GM10847 (cell line): ENCODE measurements around the gene SHFL.
A peak's percentile ranks its signal among the peaks of the same experiment; 100 is the strongest.

Experiments
- POLR2A ChIP-seq: IDR thresholded peaks from 2 replicates; pipeline ENCODE4 v1.6.1; 2011; ENCODE audit not compliant: insufficient read length; ENCODE audit errors: extremely low read depth

SHFL gene

DNA sequence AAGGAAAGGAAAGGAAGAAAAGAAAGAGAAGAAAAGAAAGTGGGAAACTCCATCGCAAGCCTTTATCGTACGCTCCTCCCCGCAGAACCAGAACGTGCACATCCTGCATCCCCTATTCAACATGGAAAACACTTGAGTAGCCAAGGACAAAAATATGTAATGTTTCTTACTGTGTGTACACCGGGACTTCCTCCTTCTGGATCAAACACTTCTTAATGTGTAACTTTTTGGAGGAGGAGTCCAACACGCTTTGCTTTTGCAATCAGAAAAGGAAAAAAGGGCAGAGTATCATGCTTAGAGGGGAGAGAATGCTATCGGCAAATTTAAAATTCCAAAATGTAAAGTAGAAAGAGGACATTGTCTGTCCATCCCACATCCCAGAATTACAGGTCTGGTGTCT is 7.8 kb upstream of the SHFL start:
- no peak for TF ChIP-seq POLR2A

DNA sequence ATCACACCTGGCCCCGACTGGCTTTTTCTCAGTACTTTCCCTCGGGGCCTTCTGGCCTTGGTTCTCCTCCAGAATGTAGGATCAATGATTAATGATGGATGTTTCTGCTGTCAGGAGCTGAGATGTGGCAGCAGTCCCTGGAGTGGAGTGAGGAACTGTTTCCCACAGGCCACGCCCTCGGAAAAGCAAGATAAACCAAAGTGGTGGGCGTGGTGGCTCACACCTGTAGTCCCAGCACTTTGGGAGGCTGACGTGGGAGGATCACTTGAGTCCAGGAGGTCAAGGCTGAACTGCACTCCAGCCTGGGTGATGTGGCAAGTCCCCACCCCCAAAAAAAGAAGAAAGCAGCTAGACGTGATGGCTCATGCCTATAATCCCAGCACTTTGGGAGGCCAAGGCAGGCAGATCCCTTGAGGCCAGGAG is 7.1 kb upstream of the SHFL start:
- no peak for TF ChIP-seq POLR2A

DNA sequence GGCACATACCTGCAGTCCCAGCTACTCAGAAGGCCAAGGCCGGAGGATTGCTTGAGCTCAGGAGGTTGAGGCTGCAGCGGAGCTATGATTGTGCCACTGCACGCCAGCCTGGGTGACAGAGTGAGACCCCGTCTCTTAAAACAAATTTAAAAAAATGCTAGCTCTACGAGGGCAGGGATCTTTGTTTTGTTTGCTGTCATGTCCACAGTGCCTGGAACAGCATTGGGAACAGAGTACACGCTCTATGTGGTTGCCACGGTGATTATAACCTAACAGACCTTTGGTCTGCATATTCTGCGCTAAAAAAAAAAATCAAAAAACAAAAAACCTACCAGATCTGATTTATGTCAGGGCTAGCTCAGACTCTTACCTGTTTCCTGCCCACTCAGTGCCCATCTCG is 2.2 kb upstream of the SHFL start:
- TF ChIP-seq POLR2A: no peak

DNA sequence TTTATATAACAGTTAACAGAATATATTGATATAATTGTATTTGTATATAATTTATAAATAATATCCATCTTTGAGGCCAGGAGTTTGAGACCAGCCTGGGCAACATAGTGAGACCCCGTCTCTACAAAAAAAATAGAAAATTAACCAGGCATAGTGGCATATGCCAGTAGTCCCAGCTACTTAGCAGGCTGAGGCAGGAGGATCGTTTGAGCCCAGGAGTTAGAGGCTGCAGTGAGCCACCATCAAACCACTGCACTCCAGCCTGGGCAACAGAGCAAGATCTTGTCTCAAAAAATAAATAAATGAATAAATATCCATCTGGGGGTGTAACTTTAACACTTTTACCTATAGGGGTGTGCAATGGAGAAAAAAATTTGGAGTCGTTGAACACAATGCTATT is 1.3 kb upstream of the SHFL start:
- TF ChIP-seq POLR2A: no peak

DNA sequence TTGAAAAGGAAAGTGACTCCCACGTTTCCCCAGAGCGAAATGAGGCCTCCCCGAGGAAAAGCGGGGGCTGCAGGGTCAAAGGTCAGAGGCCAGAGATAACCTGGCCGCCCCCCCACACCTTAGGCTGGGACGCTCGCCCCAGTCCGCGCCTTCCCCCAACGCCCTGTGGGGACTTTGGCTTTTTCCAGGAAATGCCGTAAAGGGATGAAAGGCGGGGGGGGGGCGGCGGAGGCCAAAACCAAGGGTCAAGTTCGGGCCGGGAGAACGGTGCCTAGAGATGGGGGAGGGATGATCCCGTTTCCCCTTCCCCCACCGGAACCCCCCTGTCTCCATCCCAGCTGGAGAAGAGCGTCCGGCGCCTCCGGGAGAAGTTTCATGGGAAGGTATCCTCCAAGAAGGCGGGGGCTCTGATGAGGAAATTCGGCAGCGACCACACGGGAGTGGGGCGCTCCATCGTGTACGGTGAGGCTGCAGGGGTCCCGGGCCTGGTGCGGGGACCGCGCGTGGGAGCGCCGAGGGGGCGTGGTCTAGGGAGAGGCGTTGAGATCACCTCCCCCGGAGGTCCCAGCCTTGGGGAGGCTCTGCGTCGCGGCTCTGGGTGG is 575 bp downstream of the SHFL start:
- TF ChIP-seq POLR2A: peak; percentile 16

DNA sequence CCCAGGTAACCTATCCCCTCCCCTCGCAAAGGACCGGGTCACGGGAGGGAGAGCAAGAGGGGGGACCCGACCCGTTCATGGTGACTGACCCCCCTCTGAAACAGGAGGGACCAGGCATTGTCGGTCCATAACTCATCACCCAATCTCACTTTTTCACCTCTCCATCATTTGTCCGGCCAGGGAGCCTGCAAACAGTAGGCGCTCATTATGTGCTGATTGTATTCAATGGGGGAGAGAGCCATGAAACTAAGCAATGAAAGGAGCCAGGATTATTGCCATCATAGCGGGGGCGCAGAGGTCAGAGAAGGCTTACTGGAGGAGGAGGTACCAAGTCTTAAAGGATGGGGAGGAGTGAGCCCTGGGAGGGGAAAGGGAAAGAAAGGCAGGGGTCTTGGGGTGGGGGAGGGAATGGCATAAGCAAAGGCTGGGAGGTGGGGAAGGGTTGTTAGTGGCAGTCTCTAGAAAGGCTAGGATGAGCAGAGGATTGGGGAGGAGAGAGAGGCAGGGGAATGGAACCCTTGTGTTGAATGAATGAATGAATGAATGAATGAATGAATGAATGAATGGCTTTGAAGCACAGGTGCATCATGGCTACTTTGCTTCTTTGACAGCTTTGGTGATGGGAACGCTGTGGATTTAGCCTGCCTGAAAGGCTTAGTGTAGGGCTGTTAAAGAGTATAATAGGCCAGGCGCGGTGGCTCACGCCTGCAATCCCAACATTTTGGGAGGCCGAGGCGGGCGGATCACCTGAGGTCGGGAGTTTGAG is 1.4 kb downstream of the SHFL start:
- no peak for TF ChIP-seq POLR2A

DNA sequence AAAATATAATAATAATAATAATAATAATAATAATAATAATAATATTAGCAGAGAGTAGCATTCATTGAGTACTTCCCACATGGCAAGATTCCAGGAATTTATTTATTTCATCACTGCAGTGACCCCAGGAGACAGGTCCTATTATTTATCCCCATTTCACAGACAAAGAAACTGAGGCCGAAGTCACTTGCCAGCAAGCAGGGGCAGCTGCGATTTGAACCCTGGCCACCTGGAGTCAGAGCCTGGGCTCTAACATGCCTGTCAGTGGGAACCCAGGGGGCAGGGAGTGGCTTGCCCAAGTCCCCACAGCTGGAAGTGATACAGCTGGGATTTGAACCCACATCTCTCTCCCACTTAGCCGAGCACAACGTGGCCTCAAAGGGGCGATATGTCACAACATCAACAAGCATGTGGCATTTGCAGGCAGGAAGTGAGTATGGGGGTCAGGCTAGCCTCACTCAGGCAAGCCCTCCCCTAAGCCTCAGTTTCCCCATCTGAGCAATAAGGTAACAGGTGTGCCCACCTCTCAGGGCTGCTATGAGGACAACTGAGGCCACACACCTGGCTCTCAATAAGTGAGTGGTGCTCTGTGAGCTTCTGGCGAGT is 2.9 kb downstream of the SHFL start:
- peak; percentile 2 for TF ChIP-seq POLR2A

DNA sequence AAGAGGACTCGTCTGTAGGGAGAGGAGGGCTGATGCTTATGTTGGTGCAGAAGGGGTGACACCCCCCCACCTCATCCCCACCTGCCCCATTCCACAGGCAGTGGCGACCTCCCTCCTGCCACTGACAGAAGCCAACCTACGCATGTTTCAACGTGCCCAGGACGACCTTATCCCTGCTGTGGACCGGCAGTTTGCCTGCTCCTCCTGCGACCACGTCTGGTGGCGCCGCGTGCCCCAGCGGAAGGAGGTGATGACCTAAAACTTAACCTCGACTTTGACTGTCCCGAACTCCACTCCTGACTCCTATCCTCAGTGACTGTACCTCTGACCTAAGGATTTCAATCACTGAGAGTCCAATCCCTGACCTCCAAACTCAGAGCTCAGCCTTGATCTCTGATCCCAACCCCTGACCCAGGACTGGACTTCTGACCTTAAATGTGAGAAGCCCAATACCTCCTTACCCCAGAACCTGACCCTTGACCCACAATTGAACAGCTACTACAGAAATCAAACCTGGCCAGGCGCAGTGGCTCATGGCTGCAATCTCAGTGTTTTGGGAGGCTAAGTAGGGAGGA is 3.8 kb downstream of the SHFL start:
- peak; percentile 13 for TF ChIP-seq POLR2A

DNA sequence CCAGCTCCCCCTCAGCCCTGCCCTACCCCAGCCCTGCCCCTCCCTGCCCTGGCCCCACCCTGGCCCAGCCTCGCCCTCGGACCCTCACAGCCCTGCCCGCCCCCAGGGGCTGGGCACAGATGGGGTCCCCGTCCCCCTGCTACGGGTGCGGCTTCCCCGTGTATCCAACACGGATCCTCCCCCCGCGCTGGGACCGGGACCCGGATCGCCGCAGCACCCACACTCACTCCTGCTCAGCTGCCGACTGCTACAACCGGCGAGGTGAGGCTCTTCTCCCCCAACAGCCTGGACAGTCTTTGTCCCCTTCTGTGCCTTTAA is 5.2 kb downstream of the SHFL start:
- TF ChIP-seq POLR2A: no peak

DNA sequence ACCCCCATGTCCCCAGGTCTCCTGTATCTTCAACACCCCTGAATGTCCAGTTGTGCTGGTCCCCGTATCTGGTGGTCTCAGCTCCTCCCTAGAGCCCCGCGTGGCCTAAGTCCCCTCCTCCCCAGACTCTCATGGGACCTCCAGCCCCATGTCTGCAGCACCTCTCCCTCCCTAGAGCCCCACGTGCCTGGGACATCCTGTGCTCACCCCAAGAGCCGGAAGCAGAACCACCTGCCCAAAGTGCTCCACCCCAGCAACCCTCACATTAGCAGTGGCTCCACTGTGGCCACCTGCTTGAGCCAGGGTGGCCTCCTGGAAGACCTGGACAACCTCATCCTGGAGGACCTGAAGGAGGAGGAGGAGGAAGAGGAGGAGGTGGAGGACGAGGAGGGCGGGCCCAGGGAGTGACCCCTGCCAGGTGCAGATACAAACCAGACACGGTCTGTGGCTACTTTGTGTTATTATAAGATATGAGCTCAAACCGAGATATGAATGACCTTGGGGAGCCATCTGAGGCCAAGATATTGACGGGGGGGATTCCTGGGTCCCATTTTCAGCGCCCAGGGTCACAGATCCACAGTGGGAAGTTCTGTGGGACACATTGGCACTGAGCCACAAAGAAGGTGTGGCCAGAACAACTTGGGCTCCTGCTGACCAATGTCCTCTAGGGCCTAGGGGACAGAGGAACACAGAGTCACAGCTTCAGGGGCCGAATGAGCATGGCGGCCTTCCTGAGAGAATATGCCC is 6.0 kb downstream of the SHFL start:
- no peak for TF ChIP-seq POLR2A

DNA sequence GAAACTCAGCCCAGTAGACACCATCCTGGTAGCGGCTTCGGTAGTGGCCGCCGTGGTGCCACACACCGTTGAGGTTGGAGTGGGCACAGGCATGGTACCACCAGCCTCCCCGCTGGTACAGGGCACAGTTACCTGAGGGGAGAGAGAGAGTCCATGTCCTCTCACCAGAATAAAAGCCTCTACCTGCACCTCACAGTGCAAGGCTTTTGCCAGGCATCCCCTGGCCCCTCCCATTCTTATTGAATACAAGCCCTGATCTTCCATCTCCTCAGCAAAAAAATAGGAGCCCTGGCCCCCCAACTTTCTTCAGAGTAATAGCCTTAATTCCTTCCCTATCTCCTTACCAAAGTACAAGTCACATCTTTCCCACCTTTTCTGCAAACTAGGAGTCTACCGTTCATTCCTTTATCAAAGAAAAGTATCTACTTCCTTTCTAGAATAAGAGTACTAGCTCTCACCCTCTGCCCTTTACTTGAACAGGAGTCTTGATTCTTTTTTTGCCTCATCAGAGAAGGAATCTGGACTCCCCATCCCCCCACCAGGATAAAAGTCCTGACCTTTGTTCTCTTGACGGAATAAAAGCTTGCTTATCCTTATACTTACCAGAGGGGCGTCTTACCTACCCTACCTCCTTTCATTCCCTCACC is 6.7 kb downstream of the SHFL start:
- no peak for TF ChIP-seq POLR2A

DNA sequence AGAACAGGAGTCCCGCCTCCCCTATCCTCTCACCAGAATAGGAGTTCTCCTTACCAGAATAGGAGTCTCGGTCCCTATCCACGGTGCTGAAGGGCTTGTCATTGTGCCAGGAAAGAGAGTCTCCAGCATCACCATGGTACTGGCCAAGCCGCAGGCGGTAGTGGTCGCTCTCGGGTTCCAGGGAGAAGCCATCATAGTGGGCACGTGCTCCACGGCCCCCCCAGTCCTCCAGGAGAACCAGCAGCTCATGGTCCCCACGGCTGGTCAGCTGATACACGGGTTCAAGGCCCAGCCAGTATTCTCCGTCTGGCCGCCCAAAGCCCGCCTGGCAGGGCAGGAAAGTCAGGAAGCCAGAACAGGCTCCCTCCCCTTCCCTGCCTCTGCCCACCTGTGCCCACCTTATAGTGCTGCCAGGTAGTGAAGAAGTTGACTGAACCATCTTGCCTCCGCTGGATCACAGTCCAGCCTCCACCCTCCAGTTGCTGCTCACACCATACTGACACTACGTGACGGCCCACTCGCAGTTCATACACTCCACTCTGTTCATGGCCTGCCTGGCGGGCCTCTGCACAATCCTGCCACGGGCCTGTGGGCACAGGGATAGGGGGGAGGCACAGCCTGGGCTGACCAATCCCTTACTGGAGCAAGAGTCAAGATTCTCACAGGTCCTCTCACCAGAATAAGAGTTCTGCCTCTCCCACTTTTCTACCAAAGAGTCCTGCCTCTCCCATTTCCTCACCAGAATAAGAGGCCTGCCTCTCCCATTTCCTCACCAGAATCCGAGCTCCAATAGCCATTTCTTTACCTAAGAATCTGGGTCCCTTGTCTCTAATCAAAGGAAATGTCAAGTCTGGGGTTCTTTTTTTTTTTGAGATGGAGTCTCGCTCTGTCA is 7.4 kb downstream of the SHFL start:
- TF ChIP-seq POLR2A: no peak

DNA sequence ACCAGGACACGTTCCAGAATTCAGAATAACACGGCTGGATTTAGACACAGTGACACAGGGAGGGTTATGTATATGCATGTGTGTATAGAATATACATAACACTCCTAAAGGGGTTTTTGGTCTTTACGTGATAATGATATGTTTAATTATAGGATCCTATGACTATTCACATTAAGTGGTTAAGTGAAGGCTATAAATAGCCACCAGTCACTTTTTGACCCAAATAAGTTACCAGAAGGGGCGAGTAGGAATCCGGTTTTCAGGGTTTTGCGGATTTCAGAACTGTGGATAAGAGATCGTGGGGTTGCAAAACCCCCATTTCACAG is 9.5 kb downstream of the SHFL start:
- TF ChIP-seq POLR2A: no peak

DNA sequence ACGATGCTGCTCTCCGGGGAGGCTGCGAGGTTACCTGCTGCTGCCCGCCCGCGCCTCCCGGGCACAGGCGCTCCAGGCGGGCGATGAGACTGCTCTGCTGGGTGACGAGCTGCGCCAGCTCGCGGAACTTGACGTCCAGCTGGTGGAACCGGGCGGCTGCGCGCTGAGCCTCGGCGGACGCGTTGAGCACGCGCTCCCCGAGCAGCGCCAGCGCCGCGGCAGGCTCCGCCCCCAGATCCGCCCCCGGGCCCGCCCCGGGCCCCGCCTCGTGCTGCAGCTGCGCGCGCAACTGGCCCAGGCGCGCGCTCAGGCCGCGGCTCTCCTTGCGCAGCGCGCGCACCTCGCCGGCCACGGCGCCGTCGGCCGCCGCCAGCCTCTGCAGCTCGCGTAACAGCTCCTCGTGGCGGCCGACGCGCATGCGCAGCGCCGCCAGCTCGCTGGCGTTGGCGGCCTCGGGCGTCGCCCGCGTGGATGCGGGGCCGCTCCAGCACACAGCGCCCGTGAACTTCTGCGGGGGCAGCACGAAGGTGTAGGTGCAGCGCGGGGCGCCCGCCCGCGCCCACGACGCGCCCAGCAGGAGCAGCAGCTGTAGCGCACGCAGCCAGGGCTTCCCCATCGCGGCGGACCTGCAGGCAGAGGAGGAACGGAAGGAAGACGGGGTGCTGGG is 10.0 kb downstream of the SHFL start:
- TF ChIP-seq POLR2A: peak; percentile 66
